Stimulated activated CD4-positive, alpha-beta T cell treated with anti-CD3 and anti-CD28 coated beads, TNF-alpha, amount 100 ng/mL, for 4 hours (primary cell): Measurements from ENCODE around the gene BDKRB2.

Source experiments
- DNase-seq, 3 experiments: peaks; one replicate each; pipeline ENCODE4 v3.0.0-alpha.2; 2020; ENCODE audit warnings: low read depth in 3 of 3

Gene BDKRB2

DNA sequence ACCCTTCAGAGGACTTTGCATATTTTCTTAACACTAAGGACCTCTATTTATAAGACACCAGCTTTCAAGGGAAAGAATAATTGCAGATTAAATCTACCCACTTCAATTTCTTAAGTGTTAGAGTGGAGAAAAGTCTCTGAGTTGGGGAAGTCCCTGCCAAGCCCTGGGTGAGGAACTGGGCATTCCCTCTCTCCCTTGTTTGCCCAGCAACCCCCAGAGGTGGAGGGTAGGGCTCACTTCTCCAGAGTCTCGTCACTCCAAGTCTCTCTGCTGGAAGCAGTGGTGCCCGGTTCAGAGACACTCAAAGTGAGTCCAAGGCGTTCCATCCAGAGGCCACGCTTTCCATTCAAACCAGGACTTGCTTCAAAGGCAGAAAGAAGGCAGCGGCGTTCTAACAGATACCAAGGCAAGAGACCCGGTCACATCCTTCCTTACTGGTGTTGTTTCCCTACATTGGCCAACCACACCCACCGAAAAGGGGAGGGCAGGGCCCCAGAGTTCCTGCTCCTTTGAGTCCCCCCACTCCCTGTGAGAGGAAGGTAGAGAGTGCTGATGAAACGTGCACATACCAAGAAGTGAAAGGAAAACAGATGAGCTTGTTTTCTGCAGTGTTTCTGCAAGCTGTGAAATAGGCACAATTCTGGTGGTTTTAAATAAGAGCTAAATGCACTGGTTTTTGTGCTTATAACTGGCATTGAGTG lies 6.1 kb upstream of the BDKRB2 start:
- DNase-seq: no peak

- no peak for DNase-seq
Observed at GRCh38 chr14:96201157-96201556, 3.5 kb upstream of the BDKRB2 start.

DNA sequence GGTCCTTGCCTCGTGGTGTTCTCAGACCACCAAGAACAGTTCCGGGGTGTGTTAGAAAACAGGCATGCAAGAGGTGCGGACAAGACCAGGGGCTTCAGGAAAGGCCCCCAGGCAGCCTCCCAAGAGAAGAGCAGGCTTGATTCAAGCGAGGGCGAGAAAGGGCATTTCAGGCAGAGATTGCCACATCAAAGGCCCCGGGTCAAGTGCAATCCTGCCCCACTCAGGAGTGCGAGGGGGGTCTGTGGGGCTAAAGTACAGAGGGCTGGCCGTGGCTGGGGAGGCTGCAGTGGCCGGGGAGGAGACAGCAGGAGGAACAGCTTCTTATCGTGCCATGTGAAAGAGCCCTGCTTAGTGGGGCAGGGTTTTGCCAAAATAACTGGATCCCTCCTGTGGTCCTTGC lies 2.7 kb upstream of the BDKRB2 start:
- no peak for DNase-seq

GRCh38 chr14:96202441-96203094 lies 2.1 kb upstream of the BDKRB2 start:
- no peak for DNase-seq

- DNase-seq: no peak
Observed at GRCh38 chr14:96203116-96203515, 1.5 kb upstream of the BDKRB2 start.

DNA sequence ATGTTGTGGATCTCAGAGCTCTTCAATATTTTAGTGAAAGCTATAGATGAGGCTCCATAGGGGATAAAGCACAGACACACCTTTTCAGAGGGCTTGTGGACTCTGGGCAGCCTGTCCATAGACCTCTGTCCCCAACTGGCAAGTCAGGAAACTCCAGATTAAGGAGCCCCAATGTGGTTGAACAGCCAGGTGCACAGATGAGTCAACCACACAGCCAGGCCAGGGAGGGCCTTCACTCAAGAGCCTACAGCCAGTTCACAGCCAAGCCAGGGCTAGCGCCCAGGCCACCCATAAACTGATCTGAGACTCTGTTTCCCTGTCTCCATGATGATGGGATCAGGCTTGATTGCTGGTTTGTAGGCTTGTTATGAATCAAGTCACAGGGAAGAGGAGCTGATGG lies 1.0 kb upstream of the BDKRB2 start:
- DNase-seq: no peak

DNA sequence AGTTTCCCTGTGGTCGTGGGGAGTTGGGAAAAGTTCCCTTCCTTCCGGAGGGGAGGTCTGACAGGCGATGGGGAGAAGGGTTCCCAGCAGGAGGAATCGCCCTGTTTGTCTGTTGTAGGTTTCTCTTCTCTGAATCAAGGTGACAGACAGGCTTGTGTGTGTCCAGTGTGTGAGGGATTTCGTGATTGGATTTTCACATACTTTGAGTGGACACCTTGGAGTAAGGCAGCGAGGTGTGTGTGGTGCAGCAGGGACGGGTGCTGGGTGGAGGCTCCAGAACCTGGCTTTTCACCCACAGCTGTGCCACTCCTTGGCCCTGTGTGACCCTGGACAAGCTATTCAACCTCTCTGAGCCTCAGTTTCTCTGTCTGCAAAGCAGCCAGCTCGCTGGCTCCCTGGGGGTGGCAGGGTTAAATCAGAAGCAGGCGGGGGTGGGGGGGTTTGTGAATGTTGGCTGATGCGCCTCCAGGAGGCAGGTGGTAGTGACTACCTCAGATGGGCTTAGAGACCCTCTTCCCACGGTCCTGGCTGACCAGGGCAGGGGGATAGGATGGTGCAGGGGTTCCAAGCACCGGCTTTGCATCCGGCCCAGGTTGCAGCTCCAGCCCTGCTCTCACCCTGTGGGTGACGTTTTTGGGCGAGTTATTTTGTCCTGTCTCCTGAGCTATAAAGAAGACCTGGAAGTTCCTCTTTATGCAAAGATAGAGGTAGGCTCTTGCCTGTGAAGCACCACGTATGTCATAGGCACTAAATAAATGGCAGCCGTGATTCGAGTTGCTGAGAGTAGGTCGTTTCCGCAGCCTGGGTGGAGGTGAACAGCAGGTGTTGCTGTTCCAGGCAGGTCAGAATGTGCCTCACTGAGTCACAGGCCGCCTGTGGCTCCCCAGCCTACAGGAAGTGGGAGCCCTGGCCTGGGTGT lies 679 bp downstream of the BDKRB2 start:
- no peak for DNase-seq

GRCh38 chr14:96205978-96206360 lies 1.3 kb downstream of the BDKRB2 start:
- DNase-seq: no peak

DNA sequence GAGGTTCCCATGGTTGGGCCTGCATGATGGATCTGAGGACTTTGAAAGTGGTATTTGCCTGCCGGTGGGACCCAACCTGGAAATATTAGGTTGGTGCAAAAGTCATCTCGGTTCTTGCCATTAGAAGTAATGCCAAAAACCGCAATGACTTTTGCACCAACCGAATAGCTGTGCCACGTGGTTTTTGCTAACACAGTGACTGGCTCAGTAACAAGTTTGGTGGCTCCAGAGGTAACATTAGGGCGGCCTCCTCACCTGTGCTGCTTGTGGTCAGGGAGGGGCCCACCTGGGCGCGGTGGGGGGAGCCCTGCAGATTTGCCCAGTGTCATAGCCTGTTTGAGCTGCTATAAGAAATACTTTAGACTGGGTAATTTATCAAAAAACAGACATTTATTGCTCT lies 1.8 kb downstream of the BDKRB2 start:
- no peak for DNase-seq

GRCh38 chr14:96207686-96208085 lies 3.0 kb downstream of the BDKRB2 start:
- DNase-seq: no peak

GRCh38 chr14:96208739-96209138 lies 4.1 kb downstream of the BDKRB2 start:
- no peak for DNase-seq

- DNase-seq: no peak
Observed at GRCh38 chr14:96212140-96212539, 7.5 kb downstream of the BDKRB2 start.

GRCh38 chr14:96212896-96213295 lies 8.3 kb downstream of the BDKRB2 start:
- DNase-seq: no peak

DNA sequence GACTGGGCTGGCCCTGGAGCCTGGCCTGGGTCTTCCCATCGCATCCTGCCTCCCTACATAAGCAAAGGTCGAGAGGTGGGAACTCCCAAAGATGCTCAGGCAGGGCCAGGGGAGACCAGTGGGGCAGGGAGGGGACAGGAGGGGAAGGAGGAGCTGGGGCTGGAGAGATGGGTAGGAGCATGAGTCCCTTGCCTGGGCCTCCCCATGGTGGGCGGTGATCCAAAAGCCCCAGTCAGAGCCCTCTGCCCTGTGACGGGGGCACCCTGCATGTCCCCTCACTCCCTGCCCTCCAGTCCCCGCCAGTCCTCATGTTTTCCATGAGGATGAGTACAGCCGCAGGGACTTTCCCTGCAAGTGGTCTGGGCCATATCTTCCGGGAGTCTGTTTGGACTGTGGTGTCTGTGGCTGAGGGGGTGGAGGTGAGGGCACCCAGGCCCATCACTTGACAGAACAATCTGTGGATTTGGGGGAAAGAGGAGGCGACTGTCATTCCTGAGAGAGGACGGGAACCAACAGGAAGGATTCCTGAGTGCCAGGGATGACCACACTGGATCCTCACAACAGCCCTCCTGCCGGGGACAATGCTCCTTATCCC lies 9.3 kb downstream of the BDKRB2 start:
- no peak for DNase-seq

DNA sequence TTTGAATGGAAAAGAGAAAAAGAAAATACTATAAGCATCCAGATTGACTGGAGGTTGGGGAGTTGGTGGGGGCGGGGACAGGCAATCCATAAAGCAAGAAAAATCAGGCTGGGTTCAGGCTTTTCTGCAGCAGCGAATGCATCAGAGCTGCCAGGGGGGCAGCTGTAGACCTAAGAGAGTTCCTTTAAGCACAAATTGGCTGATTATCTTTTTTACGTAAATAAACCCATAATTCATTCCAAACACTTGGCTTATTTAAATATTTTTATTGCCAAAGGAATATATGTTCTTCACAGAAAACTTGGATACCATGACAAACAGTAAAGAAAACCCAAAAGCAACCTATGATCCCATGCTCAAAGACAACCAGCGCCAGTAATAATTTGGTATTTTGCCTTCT lies 10.2 kb downstream of the BDKRB2 start:
- no peak for DNase-seq

DNA sequence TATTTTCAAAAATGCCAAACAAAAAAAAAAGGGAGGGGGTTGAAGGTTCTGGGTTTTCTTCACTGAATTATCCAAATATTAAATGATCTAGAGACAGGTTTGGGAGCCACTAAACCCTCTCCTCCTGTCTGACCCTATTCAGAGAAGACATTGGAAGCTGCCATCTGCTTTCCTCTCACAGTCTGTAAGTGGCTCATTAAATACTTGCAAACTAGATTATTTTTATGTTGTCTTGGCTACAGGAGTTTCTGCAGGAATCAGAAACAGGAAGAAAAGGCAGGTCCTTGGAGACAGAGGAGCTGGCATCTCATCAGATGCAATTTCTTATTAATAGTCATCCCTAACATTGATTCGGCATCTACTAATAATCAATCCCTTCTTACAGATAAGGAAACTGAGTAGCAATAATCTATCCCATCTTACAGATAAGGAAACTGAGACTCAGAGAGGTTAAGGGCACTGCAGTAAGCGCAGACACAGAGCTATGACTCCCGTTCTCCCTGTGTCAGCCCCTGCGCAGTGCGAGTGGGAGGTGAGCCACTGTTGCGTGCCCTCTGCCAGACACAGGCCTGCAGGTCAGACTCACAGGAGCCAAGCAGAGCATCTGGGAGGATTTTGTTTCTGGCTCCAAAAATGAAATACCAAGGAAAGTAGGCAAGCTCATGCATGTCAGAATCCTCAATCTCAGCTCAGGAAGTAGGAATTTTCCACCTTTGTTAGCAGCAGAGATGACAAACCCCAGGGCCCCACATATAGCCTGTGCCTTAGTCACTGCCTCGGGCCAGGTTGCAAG lies 11.0 kb downstream of the BDKRB2 start:
- DNase-seq: no peak

- DNase-seq: no peak
Observed at GRCh38 chr14:96216627-96217026, 12.0 kb downstream of the BDKRB2 start.

- no peak for DNase-seq
Observed at GRCh38 chr14:96217376-96217913, 12.8 kb downstream of the BDKRB2 start.

GRCh38 chr14:96221109-96221650 lies 16.5 kb downstream of the BDKRB2 start:
- DNase-seq: no peak

- DNase-seq: no peak
Observed at GRCh38 chr14:96221841-96222240, 17.2 kb downstream of the BDKRB2 start.
